Adrenal gland (tissue), 5 donors: ENCODE results near the gene TEKT1.

ENCODE experiments used
- POLR2A ChIP-seq, 2 donors: fragments of 450-650 bp; IDR thresholded peaks; one replicate each; pipeline ENCODE4 v1.6.1; 2017; ENCODE audit warnings: antibody characterized with exemption in 2 of 2, mild to moderate bottlenecking in 2 of 2, moderate library complexity in 1 of 2
- TF ChIP-seq, protein P1 (sequence below), 6 experiments: fragments of 450-650 bp in 4 of 6; fragments of 200-600 bp in 2 of 6; sonication (generic) in 1 of 6; IDR thresholded peaks; 1 replicate in 5 of 6; 2 replicates in 1 of 6; pipeline versions ENCODE4 v1.5.1 to v1.8.0; 2016 to 2021; ENCODE audit warnings: antibody characterized with exemption in 6 of 6, mild to moderate bottlenecking in 2 of 6, moderate library complexity in 1 of 6
- donor health status: DM: no; HTN: no; CAD: no.

- TF ChIP-seq, protein P1, sequence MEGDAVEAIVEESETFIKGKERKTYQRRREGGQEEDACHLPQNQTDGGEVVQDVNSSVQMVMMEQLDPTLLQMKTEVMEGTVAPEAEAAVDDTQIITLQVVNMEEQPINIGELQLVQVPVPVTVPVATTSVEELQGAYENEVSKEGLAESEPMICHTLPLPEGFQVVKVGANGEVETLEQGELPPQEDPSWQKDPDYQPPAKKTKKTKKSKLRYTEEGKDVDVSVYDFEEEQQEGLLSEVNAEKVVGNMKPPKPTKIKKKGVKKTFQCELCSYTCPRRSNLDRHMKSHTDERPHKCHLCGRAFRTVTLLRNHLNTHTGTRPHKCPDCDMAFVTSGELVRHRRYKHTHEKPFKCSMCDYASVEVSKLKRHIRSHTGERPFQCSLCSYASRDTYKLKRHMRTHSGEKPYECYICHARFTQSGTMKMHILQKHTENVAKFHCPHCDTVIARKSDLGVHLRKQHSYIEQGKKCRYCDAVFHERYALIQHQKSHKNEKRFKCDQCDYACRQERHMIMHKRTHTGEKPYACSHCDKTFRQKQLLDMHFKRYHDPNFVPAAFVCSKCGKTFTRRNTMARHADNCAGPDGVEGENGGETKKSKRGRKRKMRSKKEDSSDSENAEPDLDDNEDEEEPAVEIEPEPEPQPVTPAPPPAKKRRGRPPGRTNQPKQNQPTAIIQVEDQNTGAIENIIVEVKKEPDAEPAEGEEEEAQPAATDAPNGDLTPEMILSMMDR (IDR thresholded peaks at IDR 0.05), result no peak
- TF ChIP-seq POLR2A (IDR thresholded peaks at IDR 0.05), result no peak
Measured at GRCh38 chr17:6857904-6858303, 26.4 kb upstream of the TEKT1 start.
